AML-193 (cell line): ENCODE measurements around the gene PBX4.
"Not testable (repeated sequence)": the region's sequence is repeated elsewhere in the genome, so short reads cannot be mapped to it uniquely, and the experiment has no call there.

Experiments used
- DNase-seq, 2 experiments: peaks; one replicate each; lab custom pipeline; 2025; lab: John Stamatoyannopoulos, UW

PBX4 gene

GRCh38 chr19:19618219-19619051 lies at the start of gene PBX4:
TSS of gene PBX4 (minus strand) at chr19:19618687. CDS start at chr19:19618629, 58 bp downstream.
- peak; percentile 94 to 95 for DNase-seq

GRCh38 chr19:19665420-19665948 lies 47.0 kb upstream of the PBX4 start:
- DNase-seq: not testable (repeated sequence)

- DNase-seq: peak; percentile 96 to 97
These were observed 45.0 kb upstream of the PBX4 start, which contains the start of gene ATP13A1 for GRCh38 chr19:19663256-19664120. TSS of gene ATP13A1 (minus strand) at chr19:19663676. CDS start at chr19:19663666, 10 bp downstream.

GRCh38 chr19:19662871-19663255 lies 44.4 kb upstream of the PBX4 start:
- DNase-seq: no peak

DNA sequence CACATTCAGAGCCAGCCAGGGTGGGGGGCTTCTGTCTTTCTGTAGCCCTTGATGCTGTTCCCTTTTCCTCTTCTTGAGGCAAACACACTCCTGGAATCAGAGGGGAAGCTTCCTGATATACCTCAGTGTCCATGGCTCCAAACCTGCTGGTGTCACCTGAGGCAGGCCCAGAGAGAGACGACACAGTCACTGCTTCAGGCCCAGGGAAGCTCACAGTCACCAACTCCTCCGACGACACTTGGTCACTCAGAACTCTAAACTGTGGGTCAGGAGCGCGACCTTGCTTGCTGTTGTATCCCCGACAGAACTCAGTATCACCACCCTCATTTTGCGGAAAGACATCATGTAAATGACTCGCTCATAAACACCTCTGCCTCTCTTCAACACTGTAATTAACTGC lies 43.9 kb upstream of the PBX4 start:
- no peak for DNase-seq

- DNase-seq: peak; percentile 63 to 76
These were observed 43.3 kb upstream of the PBX4 start for GRCh38 chr19:19661675-19662251.

- DNase-seq: no peak
These were observed 42.7 kb upstream of the PBX4 start for GRCh38 chr19:19661141-19661674.

GRCh38 chr19:19659646-19660245 lies 41.3 kb upstream of the PBX4 start:
- DNase-seq: no peak

GRCh38 chr19:19657397-19657783 lies 38.9 kb upstream of the PBX4 start:
- DNase-seq: no peak

DNA sequence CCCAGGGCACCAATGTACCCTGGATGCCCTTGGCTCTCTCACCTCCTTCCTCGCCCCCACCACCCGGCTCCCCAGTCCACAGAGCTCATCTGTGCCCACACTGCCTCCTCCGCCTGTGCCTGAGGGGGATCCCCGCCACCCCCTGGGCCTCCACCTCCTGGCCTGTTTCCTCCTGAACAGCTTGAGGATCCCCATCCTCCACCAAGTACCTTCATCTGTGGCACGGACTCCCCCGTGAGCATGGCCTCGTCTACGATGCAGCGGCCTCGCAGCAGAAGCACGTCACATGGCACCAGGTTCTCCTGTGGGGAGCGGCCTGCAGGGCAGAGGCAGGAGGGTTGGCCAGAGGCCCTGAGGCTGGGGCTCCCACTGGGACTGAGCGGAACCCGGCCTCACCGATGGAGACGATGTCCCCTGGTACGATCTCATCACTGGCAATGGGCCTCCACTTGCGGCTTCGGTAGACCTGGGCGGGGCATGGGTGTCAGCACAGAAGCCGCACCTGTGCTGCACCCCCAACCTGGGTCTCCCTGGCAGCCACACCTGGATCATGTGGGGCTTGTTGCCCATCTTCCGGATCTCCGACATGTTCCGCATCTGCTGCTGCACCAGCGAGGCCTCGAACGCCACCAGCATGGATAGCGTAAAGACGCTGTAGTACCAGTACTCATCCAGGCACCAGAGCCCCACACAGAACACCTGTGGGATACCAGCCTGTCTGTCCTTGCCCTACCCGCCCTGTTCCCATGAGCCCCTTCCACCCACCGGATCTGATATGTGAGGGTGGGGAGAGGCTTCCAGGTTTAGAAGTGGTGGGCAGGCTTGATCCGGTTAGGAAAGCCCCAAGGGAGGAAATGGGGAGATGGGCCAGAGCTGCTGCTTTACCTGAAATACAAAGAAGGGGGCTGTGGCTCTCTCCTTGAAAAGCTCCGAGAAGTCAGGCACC lies 38.2 kb upstream of the PBX4 start:
- DNase-seq: no peak

- no peak for DNase-seq
These were observed 37.3 kb upstream of the PBX4 start for GRCh38 chr19:19655641-19656343.

DNA sequence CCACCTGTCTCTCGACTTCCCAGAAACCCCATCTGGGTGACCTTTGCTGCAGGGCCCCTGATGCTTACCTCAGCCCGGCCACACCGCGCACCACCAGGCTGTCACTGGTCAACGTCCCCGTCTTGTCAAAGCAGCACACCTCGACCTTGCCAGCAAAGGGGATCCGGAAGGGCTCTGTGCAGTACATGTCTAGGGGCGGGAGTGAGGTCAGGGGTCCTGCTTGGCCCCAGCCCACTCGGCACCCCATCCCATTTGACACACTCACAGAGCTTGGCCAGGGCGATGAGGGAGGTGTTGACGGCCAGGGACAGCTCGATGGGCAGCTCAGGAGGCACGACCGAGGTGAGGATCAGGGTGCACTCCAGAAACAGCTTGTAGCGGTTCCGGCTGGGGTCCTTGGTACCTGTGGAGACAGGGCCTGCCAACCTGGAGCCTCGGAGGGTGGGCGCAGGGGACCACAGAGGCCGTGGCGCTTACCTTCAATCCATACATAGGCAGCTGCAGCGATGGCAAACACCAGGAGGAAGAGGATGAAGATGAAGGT lies 36.6 kb upstream of the PBX4 start:
- no peak for DNase-seq

DNA sequence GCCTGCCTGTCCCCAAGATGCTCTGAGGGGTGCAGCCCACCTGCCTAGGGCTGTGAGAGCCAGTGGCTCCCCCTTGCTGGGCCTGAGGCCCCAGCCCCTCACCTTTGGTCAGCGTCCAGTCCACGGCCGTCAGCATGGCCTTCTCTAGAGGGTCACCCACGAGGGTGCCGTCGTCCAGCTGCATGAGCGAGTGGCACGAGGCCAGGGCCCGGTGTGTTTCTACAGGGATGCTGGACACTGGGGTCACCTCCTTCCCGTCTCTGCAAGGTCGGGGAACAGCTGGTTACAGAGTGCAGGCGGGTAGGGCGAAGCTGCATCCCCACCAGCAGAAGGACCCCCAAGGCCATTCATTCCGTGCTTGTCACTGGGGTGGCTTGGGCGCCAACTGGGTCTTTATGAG lies 36.0 kb upstream of the PBX4 start:
- no peak for DNase-seq

GRCh38 chr19:19653597-19654147 lies 35.2 kb upstream of the PBX4 start:
- no peak for DNase-seq

- DNase-seq: no peak
These were observed 34.2 kb upstream of the PBX4 start for GRCh38 chr19:19652482-19653295.

GRCh38 chr19:19651076-19651475 lies 32.6 kb upstream of the PBX4 start:
- DNase-seq: no peak

DNA sequence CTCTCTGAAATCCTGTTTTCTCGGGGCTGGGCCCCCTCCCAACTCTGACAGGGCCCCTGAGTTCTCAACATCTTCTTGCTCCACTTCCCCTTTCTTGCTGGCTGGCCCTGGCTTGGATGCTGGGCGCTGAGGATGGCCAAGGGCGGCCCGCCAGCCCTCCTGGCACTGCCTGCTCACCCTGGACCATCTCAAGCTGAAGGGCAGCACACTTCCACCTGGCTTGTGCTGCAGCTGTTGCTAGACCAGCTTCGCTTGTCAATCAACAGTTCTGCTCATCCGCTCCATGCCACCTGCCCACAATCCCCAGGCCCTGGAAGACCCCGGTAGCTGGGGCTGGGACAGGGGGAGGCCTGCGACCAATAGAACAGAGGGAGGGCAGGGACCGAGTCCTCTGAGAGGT lies 31.8 kb upstream of the PBX4 start:
- no peak for DNase-seq

GRCh38 chr19:19649580-19649995 lies 31.1 kb upstream of the PBX4 start:
- no peak for DNase-seq
